HFF-Myc (cell line): ENCODE measurements around the gene NLRC5.

ENCODE experiments used
- DNase-seq: peaks from one replicate; pipeline ENCODE4 v3.0.0-alpha.2; 2011; ENCODE audit warnings: low read depth; ENCODE audit errors: extremely low read depth
- H3K4me3 ChIP-seq: replicated peaks from 2 replicates; pipeline ENCODE4 v1.5.1; 2011; ENCODE audit warnings: low read depth, mild to moderate bottlenecking, control low read depth, low read length
- TF ChIP-seq, protein P1 (sequence below): IDR thresholded peaks from 2 replicates; pipeline ENCODE4 v1.5.1; 2012; ENCODE audit warnings: mild to moderate bottlenecking, low read depth, low read length, control low read depth; ENCODE audit errors: missing control alignments

NLRC5 gene

DNA sequence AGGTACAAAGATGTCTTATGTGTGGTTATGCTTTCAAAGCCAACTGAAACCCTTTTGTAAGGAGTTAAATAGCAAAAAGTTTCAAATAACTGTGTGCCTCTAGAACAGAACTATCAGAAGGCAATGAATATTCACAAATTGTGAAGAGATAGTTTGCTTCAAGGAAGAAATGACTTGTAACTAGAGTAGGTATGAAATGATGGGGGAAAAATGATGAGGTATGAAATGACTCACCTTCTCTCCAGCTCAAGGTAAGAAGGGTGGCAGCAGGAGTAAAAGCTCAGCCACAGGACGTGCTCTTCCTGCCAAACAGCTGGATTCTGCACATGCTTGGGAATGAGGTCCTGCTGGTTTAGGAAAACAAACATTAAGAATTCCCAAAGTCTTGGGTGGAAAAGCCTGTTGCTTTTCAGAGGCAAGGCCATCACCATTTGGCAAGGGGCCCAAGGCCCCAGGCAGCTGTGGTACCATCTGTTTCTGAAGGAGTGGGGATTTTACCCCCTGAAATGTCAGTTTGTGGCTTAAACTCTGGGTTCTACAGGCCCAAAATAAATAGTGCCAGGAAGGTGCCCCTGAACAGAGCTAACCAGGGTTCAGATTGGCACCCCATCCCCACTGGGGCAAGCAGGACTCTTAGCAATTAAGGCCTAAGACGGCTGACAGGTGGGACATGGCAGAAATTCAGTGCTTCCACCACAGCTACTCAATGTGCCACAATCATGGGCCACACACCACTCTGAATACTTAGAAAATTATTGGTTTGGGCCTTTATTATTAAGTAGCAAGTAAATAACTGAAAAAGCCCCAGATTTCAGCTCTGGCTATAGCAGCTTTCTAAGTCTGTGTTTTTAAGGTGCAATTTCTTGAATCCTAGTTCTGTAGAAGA is 44.2 kb upstream of the NLRC5 start:
- TF ChIP-seq, protein P1, sequence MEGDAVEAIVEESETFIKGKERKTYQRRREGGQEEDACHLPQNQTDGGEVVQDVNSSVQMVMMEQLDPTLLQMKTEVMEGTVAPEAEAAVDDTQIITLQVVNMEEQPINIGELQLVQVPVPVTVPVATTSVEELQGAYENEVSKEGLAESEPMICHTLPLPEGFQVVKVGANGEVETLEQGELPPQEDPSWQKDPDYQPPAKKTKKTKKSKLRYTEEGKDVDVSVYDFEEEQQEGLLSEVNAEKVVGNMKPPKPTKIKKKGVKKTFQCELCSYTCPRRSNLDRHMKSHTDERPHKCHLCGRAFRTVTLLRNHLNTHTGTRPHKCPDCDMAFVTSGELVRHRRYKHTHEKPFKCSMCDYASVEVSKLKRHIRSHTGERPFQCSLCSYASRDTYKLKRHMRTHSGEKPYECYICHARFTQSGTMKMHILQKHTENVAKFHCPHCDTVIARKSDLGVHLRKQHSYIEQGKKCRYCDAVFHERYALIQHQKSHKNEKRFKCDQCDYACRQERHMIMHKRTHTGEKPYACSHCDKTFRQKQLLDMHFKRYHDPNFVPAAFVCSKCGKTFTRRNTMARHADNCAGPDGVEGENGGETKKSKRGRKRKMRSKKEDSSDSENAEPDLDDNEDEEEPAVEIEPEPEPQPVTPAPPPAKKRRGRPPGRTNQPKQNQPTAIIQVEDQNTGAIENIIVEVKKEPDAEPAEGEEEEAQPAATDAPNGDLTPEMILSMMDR = no peak
- no peak for DNase-seq
- H3K4me3 ChIP-seq = no peak overlapping the region

DNA sequence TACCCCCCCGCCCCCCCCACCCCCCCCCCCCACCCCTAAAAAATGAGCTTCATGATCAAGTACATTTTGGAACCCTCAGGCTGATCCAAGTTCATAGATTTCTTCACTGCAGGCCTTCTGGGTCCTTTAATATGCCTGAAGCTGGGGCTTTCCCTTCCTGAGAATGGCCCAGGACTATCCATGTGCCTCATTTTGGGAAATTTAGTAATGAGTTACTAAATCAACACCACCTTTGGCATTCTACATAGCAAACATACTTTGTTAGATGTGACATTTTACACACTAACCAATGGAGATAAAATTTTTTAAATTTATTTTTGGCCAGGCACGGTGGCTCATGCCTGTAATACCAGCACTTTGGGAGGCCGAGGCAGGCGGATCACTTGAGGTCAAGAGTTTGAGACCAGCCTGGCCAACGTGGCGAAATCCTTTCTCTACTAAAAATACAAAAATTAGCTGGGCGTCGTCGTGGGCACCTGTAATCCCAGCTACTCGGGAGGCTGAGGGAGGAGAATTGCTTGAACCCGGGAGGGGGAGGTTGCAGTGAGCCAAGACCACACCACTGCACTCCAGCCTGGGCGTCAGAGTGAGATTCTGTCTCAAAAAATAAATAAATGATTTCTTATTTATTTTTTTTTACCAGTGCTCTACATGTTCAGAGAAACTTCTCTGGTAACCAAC is 43.4 kb upstream of the NLRC5 start:
- H3K4me3 ChIP-seq = no peak overlapping the region
- no peak for DNase-seq
- TF ChIP-seq, protein P1 = no peak

DNA sequence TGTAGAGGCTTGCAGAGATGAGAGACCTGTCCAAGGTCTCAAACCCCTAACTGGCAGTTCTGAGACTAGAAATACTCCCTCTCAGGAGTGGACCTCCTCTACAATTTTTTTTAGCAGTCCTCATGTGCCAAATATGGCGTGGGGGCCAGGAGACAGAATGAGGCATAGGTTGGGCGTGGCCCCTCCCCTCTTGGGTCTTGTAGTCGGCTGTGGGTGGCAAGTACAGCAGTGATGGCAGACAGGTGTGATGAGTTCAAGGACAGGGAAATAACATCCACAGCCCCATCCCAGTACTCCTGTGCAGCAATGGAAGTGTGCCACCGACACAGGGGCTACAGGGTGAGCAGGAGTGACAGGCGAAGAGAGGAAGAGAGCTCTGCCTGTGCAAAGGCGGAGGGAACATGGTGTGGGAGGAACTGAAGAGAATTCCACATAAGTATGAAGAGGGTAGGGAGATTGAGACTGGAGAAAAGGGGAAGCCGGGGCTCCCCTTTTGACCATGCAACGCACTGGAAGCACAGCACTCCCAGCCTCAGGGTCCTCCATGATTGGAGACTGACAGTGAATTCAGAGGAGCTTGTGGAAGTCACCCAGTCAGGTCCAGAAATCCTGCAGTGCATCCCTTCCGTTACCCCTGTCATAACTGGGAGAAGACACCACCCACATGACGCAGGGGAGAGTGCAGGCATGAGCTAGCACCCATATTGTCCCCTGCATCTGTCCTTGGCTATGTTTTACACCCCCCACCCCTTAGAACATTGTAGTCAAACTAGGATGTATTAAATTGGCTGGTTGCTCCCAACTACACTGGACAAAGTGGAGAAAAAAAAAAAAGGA is 42.4 kb upstream of the NLRC5 start:
- TF ChIP-seq, protein P1 = no peak
- H3K4me3 ChIP-seq = no peak overlapping the region
- no peak for DNase-seq

DNA sequence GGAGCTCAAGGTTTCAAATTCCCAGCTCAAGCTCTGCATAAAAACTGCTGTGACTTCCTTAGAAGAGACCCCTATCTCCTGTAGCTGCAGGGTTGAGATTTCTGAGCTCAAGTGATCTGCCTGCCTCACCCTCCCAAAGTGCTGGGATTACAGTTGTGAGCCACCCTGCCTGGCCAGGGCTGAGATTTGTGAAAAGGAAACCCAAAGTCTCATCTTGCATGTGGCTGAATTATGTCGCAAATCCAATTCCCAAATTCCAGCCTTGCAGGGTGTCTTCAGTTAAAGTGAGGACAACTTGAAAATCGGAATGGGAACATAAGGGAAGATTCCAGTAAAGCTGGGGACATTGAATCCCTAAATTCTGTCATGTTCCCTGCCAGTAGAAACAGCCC is 41.8 kb upstream of the NLRC5 start:
- TF ChIP-seq, protein P1 = no peak
- H3K4me3 ChIP-seq = no peak overlapping the region
- no peak for DNase-seq

DNA sequence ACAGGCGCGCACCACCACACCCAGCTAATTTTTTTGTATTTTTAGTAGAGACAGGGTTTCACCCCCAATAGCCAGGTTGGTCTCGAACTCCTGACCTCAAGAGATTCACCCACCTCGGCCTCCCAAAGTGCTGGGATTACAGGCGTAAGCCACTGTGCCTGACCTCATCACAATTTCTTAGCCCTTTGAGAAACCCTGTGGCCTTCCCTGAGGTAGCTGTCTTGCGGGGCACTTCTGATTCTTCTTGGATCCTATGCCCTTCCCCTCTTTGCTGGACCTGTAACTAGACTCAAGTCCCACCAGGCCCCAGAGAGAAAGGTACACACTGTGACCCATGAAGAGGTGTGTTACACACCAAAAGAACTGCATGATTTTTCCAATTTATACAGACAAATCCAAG is 41.1 kb upstream of the NLRC5 start:
- DNase-seq = no peak
- no peak overlapping the region for H3K4me3 ChIP-seq
- TF ChIP-seq, protein P1 = no peak

DNA sequence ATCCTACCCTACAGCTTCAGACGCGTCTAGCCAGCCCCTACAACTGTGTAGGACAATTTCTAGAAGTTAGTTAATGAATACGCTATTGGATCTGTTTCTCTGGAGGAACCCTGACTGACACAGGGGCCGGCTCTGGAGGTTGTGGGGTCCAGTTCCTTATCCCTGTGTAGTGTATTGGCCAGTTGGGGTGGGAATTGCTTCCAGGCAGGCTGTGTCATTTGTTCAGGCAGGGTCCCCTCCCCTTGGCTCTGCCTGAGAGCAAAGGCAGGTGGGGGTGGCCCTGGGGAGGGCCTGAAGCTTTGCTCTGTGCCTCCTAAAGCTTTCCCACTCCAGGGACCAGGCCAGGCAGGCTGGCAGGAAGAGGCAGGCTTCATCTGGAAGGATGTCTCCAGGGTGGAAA is 39.3 kb upstream of the NLRC5 start:
- no peak overlapping the region for H3K4me3 ChIP-seq
- no peak for DNase-seq
- TF ChIP-seq, protein P1 = no peak
